Mucosa of descending colon (tissue), 3 donors: ENCODE data around the gene TKT. TPM values are rescaled to one million over a fixed set of nuclear protein-coding genes. Genes with fewer than 3 reads are reported as not detected.

Source experiments
- ATAC-seq: fragments of 200-7000 bp; cut with Tn5 transposase; one replicate; pipeline ENCODE4 v1.9.1; 2020; ENCODE audit warnings: mild to moderate bottlenecking, moderate library complexity
- DNase-seq, 3 donors: peaks; one replicate each; pipeline ENCODE4 v3.0.0-alpha.2; 2020
- H3K36me3 ChIP-seq: fragments of 200-600 bp; one replicate; pipeline ENCODE4 v1.8.0; 2021; ENCODE audit warnings: low read depth, mild to moderate bottlenecking
- H3K4me1 ChIP-seq: fragments of 200-600 bp; one replicate; pipeline ENCODE4 v1.8.0; 2021; ENCODE audit warnings: low read depth, mild to moderate bottlenecking
- H3K4me3 ChIP-seq: fragments of 200-600 bp; one replicate; pipeline ENCODE4 v1.8.0; 2021; ENCODE audit warnings: mild to moderate bottlenecking
- H3K9me3 ChIP-seq: fragments of 200-600 bp; one replicate; pipeline ENCODE4 v1.8.0; 2021; ENCODE audit warnings: mild to moderate bottlenecking
- intact Hi-C, 2 donors: fragments of 100-400 bp; cut with DNase I in 1 of 2; cut with micrococcal nuclease in 1 of 2; formaldehyde crosslinking; loops; one replicate each; pipeline versions ENCODE4 v1.11.0 to v1.11.1; 2022; cut with DNase I, micrococcal nuclease
- total RNA-seq, 3 donors: library from RNA; stranded (reverse); fragmentation: NEBNext Ultra II Directional in 2 of 3; extraction: Animal tissue kit (Norgen Biotek cat#: 25700) in 2 of 3; gene quantifications; one replicate each; pipeline versions ENCODE4 v1.2.1 to v1.2.4, GENCODE V29; 2021 to 2023
- TF ChIP-seq, protein P1 (sequence below): fragments of 200-600 bp; IDR thresholded peaks from one replicate; pipeline ENCODE4 v1.8.0; 2022; ENCODE audit warnings: antibody characterized with exemption, mild to moderate bottlenecking
- donor health status: DM: no; HTN: no; CAD: no; lungs with moderate emphysema.
- donor health status: DM: no; HTN: no; CAD: no.
- donor health status: DM: no; HTN: yes; CAD: no.

The TKT gene
- total RNA-seq, 3 donors from 2014 or later = 180 to 260 (median 226) TPM

DNA sequence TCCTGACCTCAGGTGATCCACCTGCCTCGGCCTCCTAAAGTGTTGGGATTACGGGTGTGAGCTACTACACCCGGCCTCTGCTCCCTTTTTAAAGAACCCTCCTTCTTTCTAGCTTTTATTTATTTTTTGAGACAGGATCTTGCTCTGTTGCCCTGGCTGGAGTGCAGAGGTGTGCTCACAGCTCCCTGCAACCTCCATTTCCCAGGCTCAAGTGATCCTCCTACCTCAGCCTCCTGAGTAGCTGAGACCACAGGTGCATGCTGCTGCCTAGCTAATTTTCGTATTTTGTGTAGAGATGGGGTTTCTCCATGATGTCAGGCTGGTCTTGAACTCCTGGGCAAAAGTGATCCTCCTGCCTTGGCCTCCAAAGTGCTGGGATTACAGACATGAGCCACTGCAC, 34.5 kb downstream of the TKT start:
- Histone ChIP-seq H3K36me3 (peaks cover 7% of the 10 kb centered on the region), H3K4me3 (no peak overlapping the region), H3K9me3 (no peaks in the 10 kb centered on the region), H3K4me1 (no peaks in the 10 kb centered on the region)
- ATAC-seq (no peak), DNase-seq (peak in 1 of 3 donors; percentile 1)
- TF ChIP-seq, protein P1, sequence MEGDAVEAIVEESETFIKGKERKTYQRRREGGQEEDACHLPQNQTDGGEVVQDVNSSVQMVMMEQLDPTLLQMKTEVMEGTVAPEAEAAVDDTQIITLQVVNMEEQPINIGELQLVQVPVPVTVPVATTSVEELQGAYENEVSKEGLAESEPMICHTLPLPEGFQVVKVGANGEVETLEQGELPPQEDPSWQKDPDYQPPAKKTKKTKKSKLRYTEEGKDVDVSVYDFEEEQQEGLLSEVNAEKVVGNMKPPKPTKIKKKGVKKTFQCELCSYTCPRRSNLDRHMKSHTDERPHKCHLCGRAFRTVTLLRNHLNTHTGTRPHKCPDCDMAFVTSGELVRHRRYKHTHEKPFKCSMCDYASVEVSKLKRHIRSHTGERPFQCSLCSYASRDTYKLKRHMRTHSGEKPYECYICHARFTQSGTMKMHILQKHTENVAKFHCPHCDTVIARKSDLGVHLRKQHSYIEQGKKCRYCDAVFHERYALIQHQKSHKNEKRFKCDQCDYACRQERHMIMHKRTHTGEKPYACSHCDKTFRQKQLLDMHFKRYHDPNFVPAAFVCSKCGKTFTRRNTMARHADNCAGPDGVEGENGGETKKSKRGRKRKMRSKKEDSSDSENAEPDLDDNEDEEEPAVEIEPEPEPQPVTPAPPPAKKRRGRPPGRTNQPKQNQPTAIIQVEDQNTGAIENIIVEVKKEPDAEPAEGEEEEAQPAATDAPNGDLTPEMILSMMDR = no peak
- intact Hi-C loops = no loop called here

DNA sequence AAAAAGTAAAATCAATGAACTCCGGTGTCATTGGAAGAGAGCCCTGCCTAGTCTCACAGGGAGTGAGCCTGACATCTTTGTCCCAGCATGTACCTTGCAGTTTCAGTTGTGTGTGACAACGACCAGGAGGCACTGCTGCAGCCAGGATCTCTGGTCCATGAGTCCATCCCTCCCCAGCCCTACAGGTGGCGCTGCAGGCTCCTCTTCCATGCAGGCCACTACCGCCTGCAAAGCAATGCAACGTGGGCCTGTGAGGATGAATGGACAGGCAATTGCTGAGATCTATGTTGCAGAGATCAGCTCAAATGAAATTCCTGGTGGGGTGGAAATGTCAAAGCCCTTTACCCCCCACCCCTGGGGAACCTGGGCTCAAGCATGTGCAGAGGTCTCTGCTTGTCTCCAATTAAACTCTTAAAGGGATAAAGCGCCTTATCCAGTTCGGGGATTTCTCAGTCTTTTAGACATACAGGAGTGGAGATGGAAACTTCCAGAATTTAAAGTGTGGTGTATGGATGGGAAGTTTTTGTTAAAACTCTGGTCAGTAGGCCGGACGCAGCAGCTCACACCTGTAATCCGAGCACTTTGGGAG, 35.8 kb downstream of the TKT start:
- DNase-seq (peak; percentile 83 to 92 (median 91)), ATAC-seq (peak; percentile 97)
- no peak overlapping the region for H3K4me3 ChIP-seq
- TF ChIP-seq, protein P1 = peak; percentile 86
- no peaks in the 10 kb centered on the region for H3K36me3 ChIP-seq
- H3K4me1 ChIP-seq = no peaks in the 10 kb centered on the region
- intact Hi-C loops = no loop called here
- H3K9me3 ChIP-seq = no peaks in the 10 kb centered on the region

DNA sequence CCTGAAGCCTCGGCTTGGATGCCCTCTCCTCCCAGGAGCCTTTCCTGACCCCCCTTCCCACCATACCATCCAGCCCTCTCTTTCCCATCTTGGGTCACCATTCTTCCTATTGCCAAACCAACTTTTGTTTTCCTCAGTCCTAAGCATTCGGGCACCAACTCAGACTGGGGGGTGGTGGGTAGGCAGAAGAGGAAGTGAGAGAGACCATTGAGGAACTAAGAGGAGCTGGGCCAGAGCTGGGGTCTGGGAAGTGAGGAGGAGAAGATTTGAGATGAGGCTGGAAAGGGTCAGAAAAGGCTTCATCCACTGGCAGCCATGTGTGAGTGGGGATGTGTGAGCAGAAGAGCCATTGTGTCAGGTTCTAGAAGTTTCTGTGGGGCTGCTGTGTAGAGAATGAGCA, 37.7 kb downstream of the TKT start:
- TF ChIP-seq, protein P1 = no peak
- Histone ChIP-seq H3K36me3 (no peaks in the 10 kb centered on the region), H3K4me1 (no peaks in the 10 kb centered on the region), H3K9me3 (no peaks in the 10 kb centered on the region), H3K4me3 (no peak overlapping the region)
- intact Hi-C loops = no loop called here
- ATAC-seq (no peak), DNase-seq (no peak)

DNA sequence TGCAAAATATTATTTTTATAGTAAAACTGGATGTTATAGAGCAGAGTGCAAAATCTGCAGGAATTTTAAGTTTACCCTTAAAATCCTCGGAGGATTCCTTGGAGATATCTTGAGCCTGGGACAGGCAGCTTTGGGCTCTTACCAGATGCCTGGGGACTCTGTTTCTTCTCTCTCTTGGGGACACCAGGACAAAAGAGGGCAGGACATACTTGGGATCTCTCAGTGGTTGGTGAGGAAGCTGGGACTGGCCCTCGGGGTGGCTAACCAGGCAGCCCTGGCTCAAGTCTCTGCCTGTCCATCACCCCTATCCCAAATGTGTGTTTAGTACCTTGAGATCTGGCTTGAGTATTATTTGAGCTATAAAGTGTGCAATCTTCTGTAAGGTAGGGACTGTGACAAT, 38.6 kb downstream of the TKT start:
- no peak for ATAC-seq
- H3K4me1 ChIP-seq = no peaks in the 10 kb centered on the region
- no peaks in the 10 kb centered on the region for H3K9me3 ChIP-seq
- H3K4me3 ChIP-seq = no peak overlapping the region
- intact Hi-C loops = no loop called here
- TF ChIP-seq, protein P1 = no peak
- no peak for DNase-seq
- no peaks in the 10 kb centered on the region for H3K36me3 ChIP-seq

DNA sequence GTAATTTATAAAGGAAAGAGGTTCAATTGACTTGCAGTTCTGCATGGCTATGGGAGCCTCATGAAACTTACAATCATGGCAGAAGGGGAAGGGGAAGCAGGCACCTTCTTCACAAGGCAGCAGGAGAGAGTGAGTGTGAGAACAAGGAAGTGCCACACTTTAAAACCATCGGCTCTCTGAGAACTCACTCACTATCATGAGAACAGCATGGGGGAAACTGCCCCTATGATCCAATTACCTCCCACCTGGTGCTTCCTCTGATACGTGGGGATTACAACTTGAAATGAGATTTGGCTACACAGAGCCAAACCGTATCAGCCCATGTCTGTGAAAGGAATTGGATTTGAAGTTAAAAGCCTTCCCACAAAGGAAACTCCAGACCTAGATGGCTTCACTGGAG, 39.1 kb downstream of the TKT start:
- no peak overlapping the region for H3K4me3 ChIP-seq
- no peaks in the 10 kb centered on the region for H3K9me3 ChIP-seq
- H3K4me1 ChIP-seq = no peaks in the 10 kb centered on the region
- TF ChIP-seq, protein P1 = no peak
- no peaks in the 10 kb centered on the region for H3K36me3 ChIP-seq
- DNase-seq (no peak), ATAC-seq (no peak)
- intact Hi-C loops = no loop called here

DNA sequence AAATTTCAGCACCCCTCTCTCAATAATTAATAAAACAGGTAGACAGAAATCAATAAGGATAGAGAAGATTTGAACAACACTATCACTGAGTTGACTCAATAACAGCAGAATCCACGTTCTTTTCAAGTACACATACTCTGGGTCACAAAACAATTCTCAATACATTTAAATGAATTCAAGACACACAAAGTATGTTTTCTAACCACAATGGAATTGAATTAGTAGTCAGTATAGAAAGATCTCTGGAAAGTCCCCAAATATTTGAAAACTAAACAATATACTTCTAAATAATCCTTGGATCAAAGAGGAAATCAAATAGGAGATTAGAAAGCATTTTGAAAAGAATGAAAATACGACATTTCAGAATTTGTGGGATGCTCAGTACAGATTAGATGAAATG, 40.0 kb downstream of the TKT start:
- no peak for DNase-seq
- TF ChIP-seq, protein P1 = no peak
- H3K9me3 ChIP-seq = no peaks in the 10 kb centered on the region
- no peak overlapping the region for H3K4me3 ChIP-seq
- ATAC-seq = no peak
- no peaks in the 10 kb centered on the region for H3K36me3 ChIP-seq
- intact Hi-C loops = no loop called here
- H3K4me1 ChIP-seq = no peaks in the 10 kb centered on the region
